Suppressor macrophage treated with lipopolysaccharide for 1 hour (primary cell): Measurements from ENCODE around the gene RNF8.
"Not testable (repeated sequence)": the region's sequence is repeated elsewhere in the genome, so short reads cannot be mapped to it uniquely, and the experiment has no call there.

Source experiments
- DNase-seq, 3 donors: peaks; one replicate each; pipeline ENCODE4 v3.0.0-alpha.2; 2020 to 2022

RNF8 gene

GRCh38 chr6:37353761-37354525, at the start of gene RNF8:
TSS of gene RNF8 (plus strand) at chr6:37353983. CDS start at chr6:37354165, 182 bp downstream.
- peak; percentile 90 to 94 (median 92) for DNase-seq

- no peak for DNase-seq
Measured at GRCh38 chr6:37304766-37305165, 49.0 kb upstream of the RNF8 start.

GRCh38 chr6:37305841-37306425, 47.9 kb upstream of the RNF8 start:
- DNase-seq, result no peak

- no peak for DNase-seq
Measured at GRCh38 chr6:37306624-37307222, 47.1 kb upstream of the RNF8 start.

GRCh38 chr6:37307484-37307883, 46.3 kb upstream of the RNF8 start:
- not testable (repeated sequence) for DNase-seq

GRCh38 chr6:37308069-37308815, 45.5 kb upstream of the RNF8 start:
- no peak for DNase-seq

- no peak for DNase-seq
Measured at GRCh38 chr6:37309046-37309445, 44.7 kb upstream of the RNF8 start.

- no peak for DNase-seq
Measured at GRCh38 chr6:37309692-37310091, 44.1 kb upstream of the RNF8 start.

GRCh38 chr6:37310966-37311365, 42.8 kb upstream of the RNF8 start:
- DNase-seq, result no peak

- no peak for DNase-seq
Measured at GRCh38 chr6:37311741-37312473, 41.9 kb upstream of the RNF8 start.

GRCh38 chr6:37313723-37314486, 39.9 kb upstream of the RNF8 start:
- no peak for DNase-seq

- DNase-seq, result peak; percentile 49 to 58 (median 56)
Measured at GRCh38 chr6:37314487-37315156, 39.2 kb upstream of the RNF8 start.

- DNase-seq, result no peak
Measured at GRCh38 chr6:37315157-37315515, 38.6 kb upstream of the RNF8 start.

GRCh38 chr6:37316071-37316470, 37.7 kb upstream of the RNF8 start:
- no peak for DNase-seq

GRCh38 chr6:37317312-37318038, 36.3 kb upstream of the RNF8 start:
- DNase-seq, result no peak

- DNase-seq, result no peak
Measured at GRCh38 chr6:37319156-37319555, 34.6 kb upstream of the RNF8 start.

- no peak for DNase-seq
Measured at GRCh38 chr6:37319856-37320480, 33.8 kb upstream of the RNF8 start.

- DNase-seq, result no peak
Measured at GRCh38 chr6:37320646-37321045, 33.1 kb upstream of the RNF8 start.

- DNase-seq, result no peak
Measured at GRCh38 chr6:37321101-37321500, 32.7 kb upstream of the RNF8 start.
